ENCODE results near the gene ZNF618.

The ZNF618 gene

GRCh38 chr9:114054191-114054690 is 178.1 kb downstream of the ZNF618 start:
- TF ChIP-seq CTCF (conservative IDR thresholded peaks at IDR 0.05; ENCODE audit: low read depth) = no peak
- POLR2A ChIA-PET (ENCODE audit: low non-redundant PET) = no interaction called here
- no peak for DNase-seq (ENCODE audit: low spot score)
- CTCF ChIA-PET = interaction anchor here (0.6 kb wide), 1 partner anchor 18 kb away, joined by 3 read pairs; no protein-coding TSS in a partner anchor
- H3K27ac ChIP-seq = no peak overlapping the region

GRCh38 chr9:114055061-114055460 is 179.0 kb downstream of the ZNF618 start:
- DNase-seq (ENCODE audit: low spot score) = no peak
- no peak overlapping the region for H3K27ac ChIP-seq
- ChIA-PET POLR2A (ENCODE audit: low non-redundant PET) (no interaction called here), CTCF (no interaction called here)
- TF ChIP-seq CTCF (conservative IDR thresholded peaks at IDR 0.05; ENCODE audit: low read depth) = no peak

- POLR2A ChIA-PET (ENCODE audit: low non-redundant PET) = no interaction called here
- no peak for TF ChIP-seq CTCF (conservative IDR thresholded peaks at IDR 0.05; ENCODE audit: low read depth)
- DNase-seq (ENCODE audit: low spot score) = no peak
- CTCF ChIA-PET = interaction anchor here (0.7 kb wide), 1 partner anchor 296 kb away, joined by 4 read pairs; no protein-coding TSS in a partner anchor
- no peak overlapping the region for H3K27ac ChIP-seq
Observed at GRCh38 chr9:114055894-114056293, 179.8 kb downstream of the ZNF618 start.

GRCh38 chr9:114056527-114056926 is 180.4 kb downstream of the ZNF618 start:
- TF ChIP-seq CTCF (conservative IDR thresholded peaks at IDR 0.05; ENCODE audit: low read depth) = no peak
- DNase-seq (ENCODE audit: low spot score) = no peak
- POLR2A ChIA-PET (ENCODE audit: low non-redundant PET) = no interaction called here
- H3K27ac ChIP-seq = no peak overlapping the region
- CTCF ChIA-PET = interaction anchor here (0.7 kb wide), 1 partner anchor 295 kb away, joined by 4 read pairs; no protein-coding TSS in a partner anchor

- TF ChIP-seq CTCF (conservative IDR thresholded peaks at IDR 0.05; ENCODE audit: low read depth) = no peak
- CTCF ChIA-PET = interaction anchor here (1.5 kb wide), 1 partner anchor 25 kb away, joined by 4 read pairs; no protein-coding TSS in a partner anchor
- no peak overlapping the region for H3K27ac ChIP-seq
- no peak for DNase-seq (ENCODE audit: low spot score)
- POLR2A ChIA-PET (ENCODE audit: low non-redundant PET) = interaction anchor here (0.6 kb wide), 1 partner anchor 10 kb away, joined by 7 read pairs; no protein-coding TSS in a partner anchor
Observed at GRCh38 chr9:114057161-114057885, 181.2 kb downstream of the ZNF618 start.

GRCh38 chr9:114058688-114059046 is 182.6 kb downstream of the ZNF618 start:
- CTCF ChIA-PET = interaction anchor here (0.6 to 1.5 kb wide), 3 partner anchors 24 to 509 kb away, joined by 3 to 4 read pairs (median 3); no protein-coding TSS in a partner anchor
- POLR2A ChIA-PET (ENCODE audit: low non-redundant PET) = no interaction called here
- no peak for DNase-seq (ENCODE audit: low spot score)
- no peak for TF ChIP-seq CTCF (conservative IDR thresholded peaks at IDR 0.05; ENCODE audit: low read depth)
- no peak overlapping the region for H3K27ac ChIP-seq
